Measurements from ENCODE around the gene CFAP97D1. TPM values are rescaled to one million over a fixed set of nuclear protein-coding genes. Genes with fewer than 3 reads are reported as not detected.

Gene CFAP97D1
- total and polyA plus RNA-seq, 11 donors, result 0.05 to 0.45 TPM; not detected in 9

GRCh38 chr17:43820759-43821158 lies 40.5 kb downstream of the CFAP97D1 start:
- Histone ChIP-seq H3K36me3 (peaks cover 0 to 71% (median 48%) of the 10 kb centered on the region in 9 donors), H3K9me3 (no peaks in the 10 kb centered on the region), H3K4me3 (no peak overlapping the region), H3K27me3 (no peaks in the 10 kb centered on the region), H3K27ac (peak overlapping the region in 4 of 12 donors; percentile 9 to 86 (median 78)), H3K4me1 (peaks cover 0 to 56% (median 11%) of the 10 kb centered on the region in 12 donors)
- DNase-seq (no peak), ATAC-seq (no peak)
- intact Hi-C loops (cut with DNase I), result loop anchor here in 1 of 10 donors (10.0 kb wide), 1 partner anchor 64 kb away; no protein-coding TSS in a partner anchor
- TF ChIP-seq POLR2A (IDR thresholded peaks at IDR 0.05), result no peak
- no peak for TF ChIP-seq CTCF (IDR thresholded peaks at IDR 0.05)
- WGBS, 4 donors, result 86 to 91% (median 89%) methylated on average over 12 to 14 of the region's 14 CpGs

GRCh38 chr17:43822570-43823190 lies 42.4 kb downstream of the CFAP97D1 start:
- H3K36me3 ChIP-seq, result peaks cover 0 to 73% (median 50%) of the 10 kb centered on the region in 9 donors
- peaks cover 0 to 58% (median 8%) of the 10 kb centered on the region in 12 donors for H3K4me1 ChIP-seq
- H3K9me3 ChIP-seq, result no peaks in the 10 kb centered on the region
- intact Hi-C loops (cut with DNase I), result loop anchor here in 1 of 10 donors (10.0 kb wide), 1 partner anchor 62 kb away; no protein-coding TSS in a partner anchor
- TF ChIP-seq CTCF (IDR thresholded peaks at IDR 0.05) (no peak), POLR2A (IDR thresholded peaks at IDR 0.05) (no peak)
- peak in 1 of 5 donors; percentile 45 for DNase-seq
- peak overlapping the region; percentile 6 to 93 (median 78) for H3K27ac ChIP-seq
- no peak overlapping the region for H3K4me3 ChIP-seq
- H3K27me3 ChIP-seq, result no peaks in the 10 kb centered on the region
- ATAC-seq, result peak; percentile 3 to 16 (median 4)
- WGBS, 4 donors, result 61 to 84% (median 71%) methylated on average over 5 of the region's 5 CpGs

DNA sequence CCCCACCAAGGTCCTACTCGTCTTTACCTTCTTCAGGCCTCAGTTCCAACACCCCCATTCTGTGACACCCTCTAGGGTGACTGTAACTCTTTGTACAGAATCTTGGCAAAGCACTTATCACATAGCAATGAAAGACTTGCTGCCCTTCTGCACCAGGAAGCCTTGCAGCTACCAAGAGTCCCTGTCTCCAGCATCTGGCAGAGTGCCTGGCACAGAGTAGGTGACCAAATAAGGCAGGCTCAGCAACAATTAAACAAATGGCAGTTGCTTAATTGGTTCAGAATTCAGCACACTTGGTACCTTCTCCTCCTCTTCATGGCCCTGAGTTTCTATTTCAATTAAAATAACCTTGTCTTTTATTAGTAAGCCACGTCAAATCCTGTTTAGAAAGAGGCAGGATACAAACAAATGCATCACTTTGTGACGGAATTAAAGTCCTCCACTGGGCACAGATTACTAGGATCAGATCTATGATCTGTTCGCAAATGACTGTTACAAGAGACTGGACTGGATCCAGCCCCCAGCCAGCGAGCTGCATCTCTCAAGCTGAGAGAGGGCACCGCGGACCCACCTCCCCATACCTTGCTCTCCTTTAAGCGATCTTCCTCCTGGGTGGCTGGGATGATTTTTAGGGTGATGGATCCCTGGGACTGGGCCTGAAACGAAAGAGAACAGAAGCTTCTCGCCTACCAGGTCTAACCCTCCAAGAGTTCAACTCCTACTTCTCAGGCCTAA lies 43.3 kb downstream of the CFAP97D1 start:
- no peaks in the 10 kb centered on the region for H3K9me3 ChIP-seq
- intact Hi-C loops (cut with DNase I), result loop anchor here in 1 of 10 donors (10.0 kb wide), 1 partner anchor 61 kb away; no protein-coding TSS in a partner anchor
- WGBS, 4 donors, result 66 to 75% (median 71%) methylated on average over 10 of the region's 10 CpGs
- ATAC-seq (peak; percentile 79 to 84 (median 83)), DNase-seq (peak; percentile 70 to 91 (median 79))
- H3K4me1 ChIP-seq, result peaks cover 0 to 58% (median 12%) of the 10 kb centered on the region in 12 donors
- peaks cover 0 to 76% (median 47%) of the 10 kb centered on the region in 9 donors for H3K36me3 ChIP-seq
- no peak for TF ChIP-seq CTCF (IDR thresholded peaks at IDR 0.05)
- TF ChIP-seq POLR2A (IDR thresholded peaks at IDR 0.05), result no peak
- no peak overlapping the region for H3K4me3 ChIP-seq
- no peaks in the 10 kb centered on the region for H3K27me3 ChIP-seq
- H3K27ac ChIP-seq, result peak overlapping the region; percentile 47 to 93 (median 78)

- Histone ChIP-seq H3K36me3 (peaks cover 0 to 77% (median 50%) of the 10 kb centered on the region in 9 donors), H3K4me3 (no peak overlapping the region), H3K27ac (peak overlapping the region in 7 of 12 donors; percentile 56 to 93 (median 82)), H3K27me3 (no peaks in the 10 kb centered on the region), H3K4me1 (peaks cover 0 to 78% (median 14%) of the 10 kb centered on the region in 12 donors), H3K9me3 (no peaks in the 10 kb centered on the region)
- intact Hi-C loops (cut with DNase I), result loop anchor here in 2 of 10 donors (5.0 to 10.0 kb wide), 2 partner anchors 43 to 59 kb away; partner anchors contain the start of gene CFAP97D1 (in 1 of the 2)
- TF ChIP-seq CTCF (IDR thresholded peaks at IDR 0.05) (no peak), POLR2A (IDR thresholded peaks at IDR 0.05) (no peak)
- DNase-seq (peak in 1 of 5 donors; percentile 22), ATAC-seq (no peak)
- 92 to 96% (median 95%) methylated on average over 5 to 12 of the region's 12 CpGs for WGBS, 4 donors
Observed at GRCh38 chr17:43825567-43825966, 45.3 kb downstream of the CFAP97D1 start.
